GM12892 (cell line): ENCODE results near the gene KANSL3. TPM values are rescaled to one million over a fixed set of nuclear protein-coding genes. Genes with fewer than 3 reads are reported as not detected.
A peak's percentile ranks its signal among the peaks of the same experiment; 100 is the strongest.
"Not testable (repeated sequence)": the region's sequence is repeated elsewhere in the genome, so short reads cannot be mapped to it uniquely, and the experiment has no call there.

ENCODE experiments used
- DNase-seq: peaks from one replicate; pipeline ENCODE4 v3.0.0; 2011; ENCODE audit not compliant: insufficient read length
- FAIRE-seq: peaks from 2 replicates; lab custom pipeline; 2011; peaks lifted over from hg19 to GRCh38; lab: Jason Lieb, UNC
- POLR2A ChIP-seq: IDR thresholded peaks from 2 replicates; pipeline ENCODE4 v1.6.1; 2011; ENCODE audit warnings: low read depth, low read length, control low read depth
- POLR2AphosphoS5 ChIP-seq: IDR thresholded peaks from 2 replicates; pipeline ENCODE4 v1.6.1; 2011; ENCODE audit warnings: low read depth, low read length, control low read depth
- TAF1 ChIP-seq: IDR thresholded peaks from 2 replicates; pipeline ENCODE4 v1.6.1; 2011; ENCODE audit warnings: low read depth, mild to moderate bottlenecking, control low read depth, low read length, borderline replicate concordance
- polyA plus RNA-seq: library from polyadenylated mRNA; unstranded; fragments of >200 nt; gene quantifications from one replicate; pipeline ENCODE4 v1.2.1, GENCODE V29; 2012; ENCODE audit warnings: missing spikeins, inconsistent platforms; ENCODE audit not compliant: missing spikeins

Gene KANSL3
- 15.2 TPM for polyA plus RNA-seq

GRCh38 chr2:96638144-96639121 lies at the start of gene KANSL3:
Gene KANSL3, minus strand, starts transcription at chr2:96638312. Its CDS starts 1,177 bp downstream, at chr2:96637135.
- FAIRE-seq = peak; percentile 97
- TF ChIP-seq POLR2AphosphoS5 (peak; percentile 64; the same call in 1 of the 2 replicates), POLR2A (peak; percentile 90), TAF1 (0 out of 2 replicates have a peak, but pooled peaks have one; percentile 49)
- DNase-seq = peak; percentile 72

GRCh38 chr2:96687266-96687665 lies 49.2 kb upstream of the KANSL3 start:
- TF ChIP-seq TAF1 (no peak), POLR2AphosphoS5 (no peak), POLR2A (no peak)
- DNase-seq (no peak), FAIRE-seq (no peak)

DNA sequence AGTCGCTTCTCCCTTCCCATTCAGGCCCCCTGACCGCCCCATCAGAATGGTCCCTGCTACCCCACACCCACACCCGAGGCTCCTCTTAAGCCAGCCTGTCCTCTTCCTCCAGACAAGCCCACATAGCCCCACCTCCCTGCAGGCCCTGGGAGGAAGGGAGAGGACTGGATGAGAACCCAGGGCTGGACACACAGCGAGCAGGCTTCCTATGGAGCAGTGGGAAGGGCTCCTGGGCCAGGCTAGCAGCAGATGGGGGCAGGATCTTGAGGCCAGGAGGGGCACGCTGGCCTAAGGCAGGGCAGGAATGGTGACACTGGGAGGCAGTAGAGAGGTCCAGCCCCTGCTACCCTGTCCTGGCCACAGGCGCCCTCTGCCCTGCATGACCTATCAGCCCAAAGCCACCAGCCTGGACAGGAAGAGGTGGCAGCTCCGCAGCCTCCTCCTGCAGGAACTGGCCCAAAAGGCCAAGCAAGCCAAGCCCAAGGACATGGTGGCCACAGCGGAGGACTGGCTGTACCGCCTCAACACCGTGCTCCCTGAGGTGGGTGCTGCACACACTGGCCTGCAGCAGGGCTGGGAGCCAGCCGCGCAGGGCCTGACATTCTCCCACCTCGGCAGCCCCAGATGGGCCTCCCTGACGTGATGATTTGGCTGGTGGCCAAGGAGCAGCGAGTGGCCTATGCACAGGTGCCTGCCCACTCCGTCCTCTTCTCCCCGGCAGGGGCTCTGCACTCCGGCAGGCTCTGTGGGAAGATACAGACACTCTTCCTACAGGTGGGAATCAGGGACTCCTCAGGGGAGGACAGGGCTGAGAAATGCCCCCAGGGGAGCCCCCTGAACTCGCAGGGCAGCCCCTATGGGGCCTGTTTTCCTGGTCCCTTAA lies 47.7 kb upstream of the KANSL3 start:
- TF ChIP-seq POLR2AphosphoS5 (no peak), POLR2A (no peak), TAF1 (no peak)
- FAIRE-seq (no peak), DNase-seq (no peak)

GRCh38 chr2:96684883-96685576 lies 46.9 kb upstream of the KANSL3 start:
- no peak for DNase-seq
- TF ChIP-seq POLR2A (no peak), TAF1 (no peak), POLR2AphosphoS5 (no peak)
- no peak for FAIRE-seq

DNA sequence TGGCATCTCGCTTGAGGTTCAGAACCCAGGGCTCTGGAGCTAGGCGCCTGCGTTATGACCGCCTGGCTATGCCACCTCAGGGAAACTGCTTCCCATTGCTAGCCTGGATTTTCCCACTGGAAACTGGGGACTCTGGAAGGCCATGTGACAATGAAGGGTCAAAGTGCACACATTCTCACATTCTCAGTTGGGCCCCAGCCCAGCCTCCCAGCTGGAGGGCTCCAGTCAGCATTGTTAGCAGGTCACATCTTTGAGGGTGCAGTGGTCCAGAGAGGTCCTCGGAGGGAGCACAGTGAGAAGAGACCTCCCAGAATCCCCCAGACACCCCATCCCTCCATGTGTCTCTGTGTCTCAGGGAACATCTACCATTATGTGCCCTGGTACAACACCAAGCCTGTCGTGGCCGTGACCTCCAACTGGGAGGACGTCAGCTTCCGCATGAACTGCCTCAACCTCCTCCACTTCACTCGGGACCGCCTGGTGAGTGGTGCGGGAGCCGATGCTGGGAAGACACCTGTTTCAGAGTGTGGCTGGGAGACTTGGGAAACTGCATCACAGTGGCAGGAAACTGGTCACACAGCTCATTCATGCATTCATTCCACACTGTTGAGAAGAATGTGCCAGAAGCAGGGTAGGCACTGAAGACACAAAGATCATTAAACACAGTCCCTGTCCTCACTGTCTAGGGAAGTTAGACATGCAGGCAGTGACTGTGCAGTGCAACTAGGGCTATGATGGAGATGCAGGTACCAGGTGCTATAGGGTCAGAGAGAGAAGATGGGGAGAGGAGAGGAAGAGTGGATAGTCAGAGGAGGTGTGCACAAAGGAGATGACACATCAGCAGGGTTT lies 46.1 kb upstream of the KANSL3 start:
- FAIRE-seq = no peak
- no peak for DNase-seq
- TF ChIP-seq POLR2AphosphoS5 (no peak), POLR2A (no peak), TAF1 (no peak)

- DNase-seq = no peak
- TF ChIP-seq TAF1 (no peak), POLR2AphosphoS5 (no peak), POLR2A (no peak)
- FAIRE-seq = no peak
Observed at GRCh38 chr2:96683307-96683706, 45.2 kb upstream of the KANSL3 start.

DNA sequence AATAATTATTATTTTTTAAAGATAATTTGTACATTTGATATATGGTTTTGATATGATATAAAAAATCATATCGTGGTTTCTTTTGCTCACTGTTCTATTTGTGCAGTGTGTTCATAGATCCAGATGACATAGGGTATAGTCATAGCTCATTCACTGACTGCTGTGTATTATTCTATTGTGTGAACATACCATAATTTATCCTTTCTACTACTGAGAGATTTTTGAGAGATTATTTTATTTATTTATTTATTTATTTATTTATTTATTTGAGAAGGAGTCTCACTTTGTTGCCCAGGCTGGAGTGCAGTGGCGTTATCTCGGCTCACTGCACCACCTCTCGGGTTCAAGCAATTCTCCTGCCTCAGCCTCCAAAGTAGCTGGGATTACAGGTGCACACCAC lies 43.4 kb upstream of the KANSL3 start:
- FAIRE-seq (no peak), DNase-seq (no peak)
- TF ChIP-seq POLR2A (no peak), TAF1 (no peak), POLR2AphosphoS5 (no peak)

DNA sequence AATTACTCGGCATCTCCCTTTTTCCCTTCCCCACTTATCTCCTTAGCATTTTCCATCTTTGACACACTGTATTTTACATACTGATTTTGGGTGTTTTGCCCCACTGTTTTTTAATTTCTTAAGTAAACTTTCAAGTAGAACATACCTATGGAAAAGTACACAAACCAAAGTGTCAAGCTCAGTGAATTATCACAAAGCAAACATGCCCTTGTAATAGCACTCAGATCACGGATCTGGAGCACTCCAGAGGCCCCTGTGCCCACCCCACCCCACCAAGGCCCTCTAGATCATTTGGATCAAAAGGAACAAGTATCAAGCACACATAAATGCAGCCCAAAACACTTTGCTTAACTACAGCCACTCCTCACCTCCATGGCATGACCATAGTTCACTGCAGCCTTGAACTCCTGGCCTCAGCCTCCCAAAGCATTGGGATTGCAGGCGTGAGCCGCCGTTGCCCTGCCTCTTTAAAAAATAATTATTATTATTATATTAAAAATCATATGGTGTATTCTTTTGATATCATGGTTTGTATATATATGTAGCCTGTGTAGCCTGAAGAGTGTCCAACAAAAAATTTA lies 42.5 kb upstream of the KANSL3 start:
- no peak for DNase-seq
- FAIRE-seq = no peak
- TF ChIP-seq POLR2A = no peak
- TF ChIP-seq TAF1 = no peak
- TF ChIP-seq POLR2AphosphoS5 = no peak

DNA sequence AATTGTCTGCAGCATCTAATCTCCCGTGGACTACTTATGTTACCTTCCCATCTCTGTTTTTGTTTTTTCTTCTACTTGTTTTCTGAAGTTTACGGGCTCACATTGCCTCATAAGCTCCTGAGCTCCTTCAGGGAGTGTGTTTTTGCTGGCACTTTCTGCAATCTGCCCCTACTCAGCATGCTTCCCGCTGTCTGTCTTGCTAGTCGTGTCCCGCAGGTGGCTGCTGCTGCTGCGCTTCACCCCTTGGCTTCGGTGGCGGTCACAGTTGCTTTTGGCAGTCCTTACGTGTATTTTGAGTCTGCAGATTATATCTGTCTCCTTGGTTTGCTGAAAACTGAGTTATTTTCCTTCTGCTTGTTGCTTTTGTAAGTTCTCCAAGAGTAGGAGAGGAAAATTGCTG lies 41.7 kb upstream of the KANSL3 start:
- FAIRE-seq (no peak), DNase-seq (no peak)
- TF ChIP-seq POLR2A = no peak
- no peak for TF ChIP-seq POLR2AphosphoS5
- no peak for TF ChIP-seq TAF1

DNA sequence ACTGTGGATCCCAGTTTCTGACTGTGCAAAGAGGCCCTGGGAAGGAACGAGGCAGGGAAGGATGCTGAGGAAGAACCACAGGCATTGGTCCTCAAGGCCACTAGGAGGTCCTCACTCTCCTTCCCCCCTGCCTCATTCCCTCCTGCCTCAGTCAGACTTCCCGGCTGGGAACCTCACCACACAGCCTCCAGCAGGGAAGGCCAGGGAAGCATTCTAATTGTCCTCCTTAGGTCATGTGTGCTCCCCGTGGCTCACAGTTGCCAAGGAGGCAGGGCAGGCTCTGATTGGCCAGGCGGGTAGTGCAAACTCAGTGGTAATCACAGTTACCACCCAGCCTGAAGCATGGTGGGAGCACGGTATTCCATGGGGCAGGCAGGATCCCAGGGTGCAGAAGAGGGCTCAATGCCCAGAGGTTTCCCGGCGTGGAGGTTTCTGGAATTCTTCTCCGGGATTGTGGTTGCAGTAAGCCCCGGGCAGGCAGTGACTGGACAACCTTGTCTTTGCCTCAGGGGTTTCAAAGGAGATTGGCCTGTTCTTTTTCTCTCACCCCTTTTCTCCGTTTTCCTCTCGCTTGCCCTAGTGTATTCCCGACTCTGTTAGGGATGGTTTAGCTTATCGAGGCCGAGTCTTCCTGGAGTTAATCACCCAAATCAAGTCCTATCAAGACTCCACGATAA lies 31.6 kb upstream of the KANSL3 start:
- no peak for DNase-seq
- TF ChIP-seq POLR2AphosphoS5 = no peak
- TF ChIP-seq POLR2A = no peak
- FAIRE-seq = no peak

DNA sequence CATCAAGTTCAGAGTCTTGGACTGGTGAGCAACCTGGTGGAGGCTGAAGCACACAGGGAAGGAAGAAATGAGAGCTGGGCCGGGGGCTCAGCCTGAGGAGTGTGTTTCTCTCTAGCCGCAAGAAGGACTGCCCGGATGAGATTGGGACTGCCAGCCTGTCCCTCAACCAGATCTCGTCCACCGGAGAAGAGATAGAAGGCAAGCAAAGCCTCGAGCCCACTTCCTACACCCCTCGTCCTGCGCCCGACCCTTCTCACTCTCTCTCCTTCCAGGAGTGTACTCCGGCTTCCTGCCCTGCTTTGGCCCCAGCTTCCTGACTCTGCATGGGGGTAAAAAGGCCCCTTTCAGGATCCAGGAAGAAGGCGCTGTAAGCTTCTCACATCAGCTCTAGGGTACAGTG lies 30.7 kb upstream of the KANSL3 start:
- no peak for DNase-seq
- FAIRE-seq = no peak
- TF ChIP-seq TAF1 (no peak), POLR2A (no peak), POLR2AphosphoS5 (no peak)

GRCh38 chr2:96665717-96666116 lies 27.6 kb upstream of the KANSL3 start:
- FAIRE-seq, DNase-seq: not testable (repeated sequence)
